ENCODE measurements around the gene AFF3.

- TF ChIP-seq EZH2phosphoT487 (IDR thresholded peaks at IDR 0.05; ENCODE audit: low read depth, severe bottlenecking, unreplicated experiment): no peak
- no peak for TF ChIP-seq CTCF (IDR thresholded peaks at IDR 0.05; ENCODE audit: poor library complexity)
These were observed 153.8 kb downstream of the AFF3 start for GRCh38 chr2:99988599-99988998.

Data from hepatocyte (in vitro differentiated cells).